Glomerular visceral epithelial cell (primary cell): ENCODE measurements around the gene HOXB4.

Experiments
- DNase-seq: peaks from one replicate; pipeline ENCODE4 v3.0.0-alpha.2; 2016; ENCODE audit errors: extremely low spot score

The HOXB4 gene

GRCh38 chr17:48559122-48559839 lies 18.9 kb downstream of the HOXB4 start:
- no peak for DNase-seq

- no peak for DNase-seq
These were observed 19.4 kb downstream of the HOXB4 start for GRCh38 chr17:48558831-48559121.

GRCh38 chr17:48558057-48558830 lies 19.9 kb downstream of the HOXB4 start:
- DNase-seq = no peak

- no peak for DNase-seq
These were observed 21.4 kb downstream of the HOXB4 start for GRCh38 chr17:48556576-48557401.

- DNase-seq = no peak
These were observed 21.9 kb downstream of the HOXB4 start for GRCh38 chr17:48556229-48556575.

GRCh38 chr17:48555258-48556228 lies 22.6 kb downstream of the HOXB4 start:
- DNase-seq = peak; percentile 90

DNA sequence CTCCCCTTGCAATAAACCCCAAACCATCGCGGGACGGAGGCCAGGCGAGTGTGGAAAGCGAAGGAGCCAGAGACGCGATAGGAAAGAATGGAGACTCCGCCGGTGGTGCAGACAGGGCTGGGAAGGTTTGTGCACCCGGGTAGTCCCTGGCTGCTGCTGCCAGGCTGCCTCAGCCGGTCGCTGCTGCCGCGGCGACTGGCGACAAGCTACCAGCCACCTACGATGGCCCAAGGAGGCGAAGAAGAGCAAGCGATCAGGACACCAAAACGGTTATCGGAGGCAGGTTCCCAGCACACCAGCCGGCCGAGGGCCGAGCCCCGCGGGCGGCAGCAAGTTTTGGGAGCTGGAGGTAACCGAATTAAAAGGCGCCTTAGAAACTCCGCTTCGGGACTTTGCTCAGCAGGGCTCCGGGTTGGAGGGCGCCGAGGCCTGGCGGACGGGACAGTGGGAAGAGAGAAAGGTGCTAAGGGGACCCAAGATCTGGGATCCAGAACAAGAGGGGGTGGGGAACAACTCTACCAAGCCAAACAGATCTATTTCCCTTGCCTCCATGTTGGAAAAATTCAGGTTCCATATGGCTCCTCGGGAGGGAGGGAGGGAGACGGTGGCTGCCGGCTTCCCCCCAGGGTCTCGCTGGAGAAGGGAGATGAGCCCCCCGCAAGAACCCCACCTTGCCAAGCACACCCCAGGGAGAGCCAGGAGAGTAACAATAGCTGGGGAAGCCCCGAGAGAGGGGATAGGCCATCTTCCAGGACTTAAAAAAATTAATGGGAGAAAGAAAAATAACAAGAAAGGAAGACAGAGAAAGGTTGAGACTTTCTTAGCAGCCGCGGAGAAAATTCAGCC lies 23.5 kb downstream of the HOXB4 start:
- DNase-seq = peak; percentile 31

GRCh38 chr17:48553826-48554225 lies 24.3 kb downstream of the HOXB4 start:
- DNase-seq = no peak

GRCh38 chr17:48553190-48553547 lies 25.0 kb downstream of the HOXB4 start:
- no peak for DNase-seq

- no peak for DNase-seq
These were observed 25.5 kb downstream of the HOXB4 start for GRCh38 chr17:48552466-48553189.

GRCh38 chr17:48551596-48552465 lies 26.3 kb downstream of the HOXB4 start:
- no peak for DNase-seq

DNA sequence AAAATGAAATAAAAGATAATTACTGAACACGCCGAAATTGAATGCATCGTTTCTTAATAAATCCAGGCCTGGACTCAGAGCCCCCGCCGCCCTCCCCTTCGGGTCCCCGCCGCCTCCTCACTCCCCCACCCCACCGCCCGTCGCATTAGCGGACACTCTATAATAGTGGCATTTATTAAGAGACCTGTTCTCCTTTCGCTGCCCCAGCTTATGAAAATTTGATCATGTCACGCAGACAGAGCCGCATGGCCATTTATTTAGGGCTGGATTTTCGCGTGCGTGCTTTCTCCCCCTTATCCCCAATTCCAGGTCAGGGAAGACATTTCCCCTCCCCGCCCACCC lies 27.0 kb downstream of the HOXB4 start:
- no peak for DNase-seq

DNA sequence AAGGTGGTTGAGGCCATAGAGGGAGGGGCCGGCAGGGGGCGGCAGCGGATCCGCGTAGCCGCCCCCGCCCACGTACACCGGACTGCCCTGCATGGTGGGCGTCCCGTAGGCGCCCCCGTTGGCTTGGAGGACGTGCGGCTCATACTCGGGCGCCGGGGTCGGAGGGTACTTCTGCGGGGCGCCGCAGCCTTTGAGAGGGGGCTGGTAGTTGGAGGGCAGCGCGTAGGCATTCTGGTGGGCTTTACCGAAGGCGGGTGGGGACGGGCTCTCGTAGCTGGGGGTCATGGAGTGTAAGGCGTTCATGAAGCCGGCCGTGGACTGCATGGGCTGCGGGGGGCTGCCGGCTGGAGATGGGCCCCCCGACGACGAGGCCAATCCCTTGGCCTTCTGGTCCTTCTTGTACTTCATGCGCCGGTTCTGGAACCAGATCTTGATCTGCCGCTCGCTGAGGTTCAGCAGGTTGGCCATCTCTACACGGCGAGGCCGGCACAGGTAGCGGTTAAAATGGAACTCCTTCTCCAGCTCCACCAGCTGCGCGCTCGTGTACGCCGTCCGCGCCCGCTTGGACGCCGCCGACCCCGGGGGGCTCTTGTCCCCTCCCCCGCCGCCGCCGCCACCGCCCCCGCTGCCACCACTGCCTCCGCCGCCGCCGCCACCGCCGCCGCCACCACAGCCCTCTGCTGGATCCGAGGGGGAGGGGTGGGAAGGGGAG lies 27.5 kb downstream of the HOXB4 start:
- no peak for DNase-seq

- no peak for DNase-seq
These were observed 28.1 kb downstream of the HOXB4 start for GRCh38 chr17:48549914-48550501.

GRCh38 chr17:48549281-48549630 lies 28.9 kb downstream of the HOXB4 start:
- DNase-seq = no peak

DNA sequence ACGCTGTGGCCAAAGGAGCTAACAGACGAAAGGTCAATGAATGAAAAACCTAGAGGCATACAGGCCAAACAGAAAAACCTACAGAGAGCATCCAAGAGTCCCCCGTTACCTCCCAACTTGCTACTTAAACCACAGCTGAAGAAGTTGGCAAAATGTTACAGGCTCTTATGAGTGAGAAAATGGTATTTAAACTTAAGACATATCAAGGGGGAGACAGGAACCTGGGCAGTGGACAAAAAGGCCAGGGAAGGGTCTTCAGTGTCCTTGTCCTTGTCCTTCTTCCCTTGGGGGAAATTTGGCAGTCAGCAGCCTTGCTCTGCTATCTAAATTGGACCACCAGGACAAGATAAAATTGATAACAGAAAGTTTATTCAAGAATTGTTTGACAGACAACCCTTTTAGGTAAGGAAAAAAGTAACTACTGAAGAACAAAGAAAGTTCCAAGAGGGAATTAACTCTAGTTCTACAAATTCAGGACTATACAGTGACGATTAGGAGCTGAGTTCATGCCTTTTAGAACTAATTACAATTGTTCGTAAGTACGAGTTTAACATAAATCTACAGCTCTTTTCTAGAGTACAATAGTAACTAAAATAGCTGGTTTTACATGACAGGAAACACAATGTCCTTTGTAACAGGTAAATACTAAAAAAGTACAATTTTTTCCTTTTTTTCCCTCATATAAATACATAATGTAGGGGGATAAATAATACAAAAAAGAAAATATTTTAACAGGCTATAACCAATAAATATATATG lies 29.4 kb downstream of the HOXB4 start:
- DNase-seq = no peak

GRCh38 chr17:48547808-48548522 lies 30.2 kb downstream of the HOXB4 start:
- peak; percentile 56 for DNase-seq
